GM08714 (cell line): Measurements from ENCODE around the gene PLEKHA1.

Source experiments
- H3K4me3 ChIP-seq: fragments of 200-500 bp; sonication (Bioruptor generic); 2 replicates; pipeline ENCODE4 v1.5.1; 2014; ENCODE audit warnings: mild to moderate bottlenecking, low read length, inconsistent platforms
- ZNF274 ChIP-seq: IDR thresholded peaks from 2 replicates; pipeline ENCODE4 v1.6.1; 2012; ENCODE audit warnings: mild to moderate bottlenecking, low read depth, low read length

The PLEKHA1 gene

DNA sequence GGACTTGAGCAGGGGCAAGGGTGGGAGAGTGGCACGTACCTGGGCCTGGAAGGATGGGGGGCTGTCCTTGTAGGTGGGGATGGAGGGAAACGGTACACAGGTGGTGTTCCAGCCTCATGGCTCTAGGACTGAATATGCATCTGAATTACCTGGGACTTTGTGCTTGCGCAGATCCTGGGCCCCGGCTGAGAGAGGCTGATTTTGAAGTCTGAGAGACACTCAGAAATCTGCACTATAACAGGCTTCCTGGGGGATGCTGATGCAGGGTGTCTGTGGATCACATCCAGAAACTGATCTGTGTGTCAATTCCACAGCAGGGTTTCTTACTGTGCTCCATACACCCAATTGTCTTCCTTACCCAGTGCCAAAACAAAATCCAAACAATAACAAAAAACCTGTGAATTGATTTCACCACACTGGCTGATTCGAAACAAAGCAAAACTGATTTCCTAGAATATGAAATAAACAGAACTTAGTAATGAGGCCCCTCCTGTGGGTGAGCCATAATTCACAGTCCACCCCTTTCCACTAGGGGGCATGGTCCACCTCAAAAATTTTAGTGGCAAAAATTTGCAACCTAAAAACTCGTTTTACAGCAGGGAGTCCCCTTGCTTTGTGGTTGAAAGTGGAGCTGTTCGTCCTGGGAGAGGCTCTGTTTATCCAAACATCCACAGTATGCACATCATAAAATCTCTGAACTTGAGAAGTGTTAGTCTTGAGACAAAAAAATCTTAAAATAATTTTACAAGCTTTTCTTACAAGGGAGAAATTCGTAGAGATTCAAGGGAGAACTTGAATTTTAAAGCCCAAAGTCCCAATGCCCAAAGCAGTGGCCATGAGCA, 32.0 kb upstream of the PLEKHA1 start:
- no peak overlapping the region for H3K4me3 ChIP-seq
- TF ChIP-seq ZNF274: no peak

DNA sequence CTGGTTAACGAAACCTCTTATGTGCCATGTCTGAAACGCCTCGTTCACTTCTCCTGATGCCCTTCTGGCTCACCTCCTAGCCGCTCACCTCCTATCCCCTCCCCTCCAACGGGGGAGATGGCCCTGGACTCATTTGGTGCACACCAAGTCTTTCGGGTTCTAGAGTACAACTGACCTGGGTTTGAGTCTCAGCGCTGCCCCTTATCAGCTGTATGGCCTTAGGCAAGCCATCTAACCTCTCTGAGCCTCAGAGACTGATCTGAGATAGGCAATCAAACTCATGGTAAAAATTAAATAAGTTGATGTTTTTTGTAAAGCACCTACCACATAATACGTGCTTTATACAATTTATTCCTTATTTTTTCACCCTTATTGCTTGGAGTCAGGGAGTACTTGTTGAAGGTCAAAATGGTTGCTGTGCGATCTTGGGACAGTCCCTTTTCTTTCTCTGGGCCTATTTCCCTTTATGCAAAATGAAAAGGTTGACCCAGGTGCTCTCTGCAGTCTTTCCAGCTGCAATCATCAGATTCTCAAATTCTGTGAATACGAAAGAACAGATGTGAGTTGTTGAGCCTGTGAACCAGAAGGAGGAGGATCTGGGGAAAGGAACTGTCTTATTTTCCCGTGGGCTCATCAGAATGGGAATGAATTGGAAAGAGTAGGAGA, 31.2 kb upstream of the PLEKHA1 start:
- no peak for TF ChIP-seq ZNF274
- H3K4me3 ChIP-seq: no peak overlapping the region

DNA sequence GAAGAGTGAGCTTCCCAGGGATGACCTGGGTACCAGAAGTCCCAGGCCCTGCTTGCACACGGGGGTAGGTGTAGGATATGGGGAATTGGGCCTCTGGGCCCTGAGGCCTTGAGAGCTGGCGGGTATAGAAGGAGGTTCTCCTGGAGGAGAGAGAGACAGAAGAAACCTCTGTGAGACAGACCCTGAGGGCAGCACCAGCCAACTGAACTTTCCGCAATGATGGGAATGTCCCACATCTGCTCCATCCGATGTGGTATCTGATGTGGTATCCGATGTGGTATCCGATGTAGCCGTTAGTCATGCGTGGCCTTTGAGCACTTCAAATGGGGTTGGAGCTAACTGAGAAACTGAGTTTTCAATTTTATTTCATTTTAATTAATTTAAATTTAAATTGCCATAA, 30.6 kb upstream of the PLEKHA1 start:
- no peak for TF ChIP-seq ZNF274
- no peak overlapping the region for H3K4me3 ChIP-seq

DNA sequence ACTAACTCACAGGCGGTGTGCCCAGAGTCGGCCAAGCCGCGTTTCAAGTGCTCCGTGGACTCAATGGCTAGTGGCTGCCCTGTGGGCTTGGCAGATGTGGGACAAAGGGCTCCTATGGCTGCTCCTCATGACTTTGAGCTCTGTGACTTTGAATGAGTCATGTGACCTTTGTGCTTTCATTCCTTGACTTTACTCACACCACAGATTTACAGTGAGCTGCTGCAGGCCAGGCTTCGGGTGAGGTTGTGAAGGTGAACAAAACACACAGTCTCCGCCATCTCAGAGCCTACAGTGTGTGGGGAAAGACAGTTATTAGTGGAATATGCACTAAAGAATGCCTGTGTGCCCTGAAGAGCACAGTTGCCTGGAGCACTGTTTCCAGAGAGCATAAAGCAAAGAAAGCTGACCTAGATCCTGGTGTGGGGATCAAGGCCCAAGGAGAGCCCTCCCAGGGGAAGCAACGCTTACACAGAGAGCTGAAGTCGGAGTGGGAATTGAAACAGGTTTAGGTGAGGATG, 29.7 kb upstream of the PLEKHA1 start:
- no peak overlapping the region for H3K4me3 ChIP-seq
- no peak for TF ChIP-seq ZNF274

DNA sequence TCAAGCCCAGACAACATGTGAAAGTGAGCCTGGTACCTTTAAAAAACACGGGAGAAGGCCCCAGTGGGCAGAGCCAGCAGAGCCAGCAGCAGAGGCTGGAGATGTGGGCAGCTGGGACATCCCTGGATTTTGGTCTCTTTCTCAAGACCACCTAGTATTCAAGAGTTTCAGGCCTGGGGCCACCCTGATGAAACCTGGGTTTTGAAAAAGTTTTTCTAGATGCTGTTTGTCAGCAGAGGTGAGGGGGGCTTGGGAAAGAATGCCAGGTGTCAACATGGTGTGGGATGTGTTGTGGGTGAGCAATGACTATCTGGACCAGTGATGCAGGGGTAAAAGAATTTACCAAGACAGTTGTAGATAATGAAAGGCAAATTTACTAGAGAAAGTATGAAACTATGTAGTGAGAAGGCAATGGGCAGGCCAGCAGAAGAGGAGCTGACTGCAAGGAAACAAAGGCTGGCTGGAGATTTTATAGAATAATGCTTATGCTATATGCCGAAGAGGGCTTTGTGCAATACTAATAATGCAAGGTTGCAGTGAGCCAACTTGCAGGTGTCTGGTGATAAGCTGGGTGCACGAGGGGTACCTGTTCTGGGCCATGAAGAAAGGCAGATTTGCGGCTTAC, 28.1 kb upstream of the PLEKHA1 start:
- no peak for TF ChIP-seq ZNF274
- no peak overlapping the region for H3K4me3 ChIP-seq

DNA sequence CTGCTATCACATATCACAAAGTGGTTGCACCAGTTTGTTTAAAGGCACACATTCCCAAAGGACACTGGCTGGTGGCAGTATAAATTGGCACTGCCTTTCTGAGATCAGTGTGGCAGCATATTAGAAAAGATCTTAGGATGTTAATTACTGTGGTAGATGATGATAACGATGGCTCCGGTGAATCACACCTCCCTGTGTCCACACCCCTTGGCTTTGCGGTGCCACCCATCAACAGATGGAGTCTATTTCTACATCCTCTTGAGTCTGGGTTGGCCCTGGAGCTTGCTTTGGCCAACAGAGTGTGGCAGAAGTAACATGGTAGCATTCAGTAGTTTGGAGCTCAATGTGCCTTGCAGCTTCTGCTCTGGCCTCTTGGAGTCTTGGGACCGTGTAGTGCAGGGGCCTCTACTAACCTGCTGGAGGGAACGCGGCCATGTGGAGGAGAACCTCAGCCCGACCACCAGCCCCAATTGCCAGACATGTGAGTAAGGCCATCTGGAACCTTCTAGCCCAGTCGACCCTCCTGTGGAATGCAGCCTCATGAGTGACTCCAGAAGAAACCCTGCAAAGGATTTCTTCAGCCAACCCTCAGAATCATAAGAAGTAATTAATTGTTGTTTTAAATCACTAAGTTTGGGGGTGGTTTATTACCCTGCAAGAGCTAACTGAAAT, 27.2 kb upstream of the PLEKHA1 start:
- no peak for TF ChIP-seq ZNF274
- no peak overlapping the region for H3K4me3 ChIP-seq

DNA sequence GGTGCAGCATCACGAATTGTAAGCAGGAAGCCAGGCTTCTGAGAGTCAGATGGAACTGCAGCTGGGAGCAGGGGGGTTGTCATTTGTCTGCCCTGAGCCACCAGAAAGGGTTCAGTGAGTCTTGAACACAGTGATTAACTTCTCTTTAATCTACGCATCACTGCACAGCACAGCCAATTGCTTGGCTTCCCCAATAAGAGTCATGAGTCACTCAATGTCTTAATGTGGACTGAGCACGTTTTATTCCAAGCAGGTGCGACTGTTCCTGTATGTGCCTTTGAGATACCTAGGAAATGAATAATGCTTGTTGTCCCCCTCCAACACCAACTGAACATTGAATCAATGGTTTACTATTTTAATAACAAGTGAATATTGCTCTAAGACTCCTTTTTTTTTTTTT, 26.0 kb upstream of the PLEKHA1 start:
- TF ChIP-seq ZNF274: no peak
- H3K4me3 ChIP-seq: no peak overlapping the region

DNA sequence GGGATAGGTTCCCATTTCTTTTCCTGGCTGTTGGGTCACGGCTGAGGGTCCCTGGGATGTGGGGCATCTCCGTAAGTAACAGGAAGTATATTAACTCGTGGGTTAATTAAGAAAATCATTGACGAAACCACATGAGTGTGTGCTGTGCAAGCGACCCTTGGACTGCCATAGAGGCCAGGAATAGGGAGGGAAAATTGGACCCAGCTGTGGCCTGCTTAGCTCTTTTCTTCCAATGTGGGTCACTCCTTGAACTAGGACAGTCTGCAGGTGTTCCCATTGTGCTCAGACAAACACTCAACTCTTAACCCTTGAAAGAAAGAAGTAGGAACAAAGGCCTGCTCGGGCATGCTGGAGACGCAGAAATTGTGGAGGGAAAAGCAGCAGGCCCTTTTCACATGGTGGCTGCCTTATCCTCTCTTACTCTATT, 25.6 kb upstream of the PLEKHA1 start:
- no peak for TF ChIP-seq ZNF274
- no peak overlapping the region for H3K4me3 ChIP-seq

DNA sequence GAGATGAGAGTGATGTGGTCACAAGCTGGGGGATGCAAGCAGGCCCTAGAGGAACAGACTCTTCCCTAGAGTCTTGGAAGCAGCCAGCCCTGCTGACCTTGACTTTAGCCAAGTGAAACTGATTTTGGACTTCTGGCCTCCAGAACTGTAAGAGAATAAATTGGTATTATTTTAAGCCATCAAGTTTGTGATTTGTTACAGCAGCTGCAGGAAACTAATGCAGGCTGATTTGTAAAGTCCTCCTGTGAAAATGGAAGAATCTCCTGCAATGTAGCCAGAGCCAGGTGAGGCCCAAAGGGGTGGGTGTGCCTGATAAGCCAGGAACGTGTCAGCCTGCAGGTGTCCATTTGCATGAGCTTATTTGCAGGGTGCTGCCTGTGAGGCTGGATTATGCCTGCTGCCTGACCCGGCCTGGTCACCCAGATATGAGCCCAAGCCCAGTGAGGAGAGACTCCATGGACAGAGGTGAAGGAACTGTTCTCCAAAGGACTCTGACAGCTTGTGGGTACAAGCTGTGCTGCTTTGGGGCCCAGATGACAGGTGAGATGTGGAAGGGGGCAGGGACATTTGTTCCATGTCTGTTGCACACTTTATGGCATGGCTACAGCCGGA, 24.6 kb upstream of the PLEKHA1 start:
- H3K4me3 ChIP-seq: no peak overlapping the region
- no peak for TF ChIP-seq ZNF274

DNA sequence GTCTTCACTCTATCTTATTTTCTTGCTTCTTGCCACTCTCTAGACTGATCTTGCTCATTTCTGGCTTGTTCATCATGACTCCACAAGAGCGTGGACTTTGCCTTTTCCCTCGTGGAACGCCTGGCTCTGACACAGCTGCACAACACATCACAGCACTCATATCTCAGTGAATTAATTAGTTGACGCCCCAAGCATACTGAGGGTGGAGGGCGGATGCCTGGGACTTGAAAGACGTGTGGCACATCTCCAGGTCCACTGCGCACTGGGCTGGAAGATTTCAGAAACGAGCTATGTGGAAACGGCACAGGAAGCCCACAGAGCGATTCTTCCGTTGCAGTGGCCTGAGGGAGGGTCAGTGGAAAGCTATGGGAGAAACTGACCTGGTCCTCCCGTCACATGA, 23.6 kb upstream of the PLEKHA1 start:
- no peak overlapping the region for H3K4me3 ChIP-seq
- no peak for TF ChIP-seq ZNF274

DNA sequence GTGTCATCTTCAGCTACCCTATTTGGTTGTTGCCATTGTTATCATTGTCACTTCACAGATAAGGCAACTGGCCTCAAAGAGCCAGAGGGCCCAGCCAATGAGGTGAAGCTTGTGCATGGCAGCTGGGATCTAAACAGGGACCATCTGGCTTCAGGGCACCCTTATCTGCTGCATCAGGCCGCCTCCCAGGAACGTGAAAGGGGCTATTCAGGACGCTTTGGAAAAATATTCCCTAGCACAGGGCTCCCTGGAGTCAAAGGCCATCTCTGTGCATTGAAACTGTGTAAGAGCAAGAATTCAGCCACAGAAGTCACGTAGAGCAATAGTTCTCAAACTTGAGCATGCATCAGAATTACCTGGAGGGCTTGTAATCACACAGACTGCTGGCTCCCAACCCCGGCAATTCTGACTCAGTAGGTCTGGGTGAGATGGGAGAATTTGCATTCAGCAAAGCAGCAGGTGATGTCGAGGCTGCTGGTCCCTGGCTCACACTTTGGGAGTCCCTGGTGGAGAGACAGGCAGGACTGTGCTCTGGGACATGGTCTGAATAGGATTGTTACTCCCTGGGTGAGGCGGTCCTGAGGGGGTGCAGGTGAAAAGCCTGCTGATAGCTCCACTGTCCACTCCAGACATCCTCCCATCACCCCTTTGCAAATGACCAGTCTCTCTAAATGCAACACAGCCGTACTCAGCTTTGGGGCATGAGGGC, 21.5 kb upstream of the PLEKHA1 start:
- no peak overlapping the region for H3K4me3 ChIP-seq
- no peak for TF ChIP-seq ZNF274

DNA sequence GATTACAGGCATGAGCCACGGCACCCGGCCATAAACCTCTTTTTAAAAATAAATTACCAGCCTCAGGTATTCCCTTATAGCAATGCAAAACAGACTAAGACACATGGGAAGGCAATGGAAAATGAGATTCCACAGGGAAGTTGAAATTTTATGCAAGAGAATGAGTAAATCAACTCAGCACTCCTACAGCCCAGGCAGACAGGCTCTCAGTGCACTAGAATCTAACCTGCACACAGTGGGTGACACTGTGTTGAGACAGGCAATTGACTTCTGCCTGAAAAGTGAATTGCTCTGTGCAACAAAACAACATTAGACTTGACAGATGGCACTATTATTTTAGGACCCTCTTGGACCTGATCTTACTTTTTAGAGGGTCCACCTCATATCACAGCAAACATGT, 20.1 kb upstream of the PLEKHA1 start:
- H3K4me3 ChIP-seq: no peak overlapping the region
- no peak for TF ChIP-seq ZNF274

DNA sequence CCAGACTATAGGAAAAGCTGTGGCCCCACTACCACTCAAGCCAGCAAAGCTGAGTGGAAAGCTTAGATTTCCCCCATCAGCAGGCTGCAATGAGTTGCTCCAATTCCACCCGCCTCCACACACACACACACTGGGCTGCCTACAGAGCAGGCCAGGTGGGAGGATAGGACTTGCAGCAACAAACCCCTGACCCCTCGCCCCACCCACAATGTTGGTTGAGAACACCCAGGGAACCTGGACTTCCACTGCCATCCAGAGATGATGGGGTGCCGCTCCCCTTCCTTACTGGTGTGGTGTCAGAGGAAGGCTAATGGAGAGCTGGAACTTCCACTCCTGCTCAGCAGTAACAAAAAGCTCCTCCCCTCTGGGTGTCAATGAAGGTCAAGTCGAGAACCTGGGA, 16.8 kb upstream of the PLEKHA1 start:
- TF ChIP-seq ZNF274: no peak
- H3K4me3 ChIP-seq: no peak overlapping the region
